ENCODE measurements around the gene ITIH6.
"Not testable (repeated sequence)": the region's sequence is repeated elsewhere in the genome, so short reads cannot be mapped to it uniquely, and the experiment has no call there.

The ITIH6 gene

GRCh38 chrX:54808109-54808604, 10.1 kb upstream of the ITIH6 start:
- DNase-seq (ENCODE audit: low read depth) = peak; percentile 11

GRCh38 chrX:54807524-54808108, 9.6 kb upstream of the ITIH6 start, which contains the start of gene MAGED2:
MAGED2 (plus strand) TSS chrX:54807745; CDS start chrX:54809332, 1,587 bp downstream.
- DNase-seq (ENCODE audit: low read depth) = peak; percentile 39

DNA sequence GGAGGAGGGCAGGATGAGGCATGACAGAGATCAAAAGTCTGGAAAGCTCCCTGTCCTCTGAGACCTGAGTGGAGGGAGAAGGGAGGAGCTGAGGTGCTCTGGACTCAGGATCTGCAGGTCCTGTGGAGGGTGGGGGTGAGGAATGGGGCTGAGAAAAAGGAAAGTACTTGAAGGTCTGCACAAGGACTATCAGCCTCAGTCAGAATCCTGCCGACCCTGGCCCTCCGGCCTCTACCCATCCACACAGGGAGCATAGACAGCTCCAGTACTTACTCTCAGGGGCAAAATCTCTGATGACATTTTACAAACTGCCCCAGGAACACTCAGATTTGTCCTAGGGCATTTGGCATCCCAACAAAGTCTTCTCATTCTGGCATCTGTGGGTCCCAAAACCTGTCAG, 991 bp upstream of the ITIH6 start:
- no peak for DNase-seq (ENCODE audit: low read depth)

DNA sequence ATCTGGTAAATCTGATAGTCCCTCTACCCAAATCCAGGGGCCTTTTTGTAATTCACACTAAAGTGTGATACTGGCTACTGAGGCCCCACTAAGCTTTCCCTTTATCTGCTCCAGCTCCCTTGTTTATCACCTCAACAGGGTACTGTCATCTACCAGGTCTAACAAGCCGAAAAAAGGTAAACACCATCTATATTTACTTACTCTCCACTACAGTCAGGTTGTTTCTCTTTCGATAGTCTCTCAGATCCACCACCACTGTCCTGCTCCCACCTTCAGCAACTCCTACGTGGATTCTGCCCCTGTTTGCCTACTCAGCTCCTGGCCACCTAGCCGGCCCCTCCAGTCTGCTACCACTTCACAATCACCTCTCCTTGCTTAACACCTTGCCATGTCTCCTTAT, 3.3 kb downstream of the ITIH6 start:
- DNase-seq (ENCODE audit: low read depth) = no peak

DNA sequence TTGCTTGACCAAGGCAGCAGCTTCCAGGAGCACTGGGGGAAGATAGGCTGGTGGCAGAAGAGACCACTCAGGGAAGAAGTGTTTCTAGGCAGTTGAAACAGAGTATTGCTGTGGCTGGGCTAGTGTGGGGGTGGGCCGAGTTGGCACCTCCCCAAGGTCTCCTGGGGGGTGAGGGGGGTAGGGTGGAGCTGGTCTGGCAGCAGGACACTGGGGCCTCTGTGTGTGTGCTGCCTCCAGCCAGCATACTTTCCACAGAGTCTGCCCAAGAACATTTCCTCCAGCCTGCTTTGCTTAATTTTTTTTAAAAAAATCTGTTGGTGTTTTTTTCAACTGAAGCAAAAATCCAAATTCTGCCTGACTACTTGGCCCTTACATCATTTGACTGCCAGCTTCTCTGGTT, 4.0 kb downstream of the ITIH6 start:
- no peak for DNase-seq (ENCODE audit: low read depth)

DNA sequence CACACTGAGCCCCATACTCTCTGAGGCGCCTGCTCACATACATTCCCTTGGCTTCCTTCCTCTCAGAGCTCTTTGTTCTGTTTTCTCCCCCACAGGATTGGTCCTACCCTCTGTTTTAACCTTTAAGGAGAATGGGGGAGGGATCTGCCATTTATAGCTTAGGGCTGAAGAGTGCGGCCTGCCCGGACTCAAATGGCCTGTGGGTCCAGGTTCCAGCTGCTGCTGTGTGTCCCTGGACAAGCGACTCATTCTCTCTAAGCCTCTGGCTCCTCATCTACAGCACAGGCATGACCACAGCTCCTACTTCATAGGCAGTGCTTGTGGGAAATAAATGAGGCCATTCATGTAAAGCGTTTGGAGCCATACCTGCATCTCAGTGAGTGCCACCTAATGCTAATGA, 8.7 kb downstream of the ITIH6 start:
- DNase-seq (ENCODE audit: low read depth) = not testable (repeated sequence)

DNA sequence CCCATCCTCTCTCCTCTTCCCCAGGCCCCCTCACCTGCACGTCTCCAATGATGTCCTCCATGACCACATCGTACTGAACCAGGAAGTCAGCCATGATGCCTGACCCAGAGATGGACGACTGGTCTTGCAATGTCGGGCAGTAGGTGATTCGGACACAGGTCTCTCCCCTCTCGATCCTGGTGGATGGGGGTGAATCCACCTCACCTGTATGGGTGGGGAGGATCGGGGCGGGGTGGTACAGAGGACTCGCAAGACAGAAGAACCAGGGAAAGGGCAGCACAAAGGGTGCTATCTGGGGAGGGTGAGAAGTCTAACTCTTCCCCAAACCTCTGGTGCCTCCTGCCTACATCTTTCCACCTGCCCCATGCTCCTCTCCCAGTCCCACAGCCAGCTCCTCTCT, 9.6 kb downstream of the ITIH6 start:
- DNase-seq (ENCODE audit: low read depth) = no peak

DNA sequence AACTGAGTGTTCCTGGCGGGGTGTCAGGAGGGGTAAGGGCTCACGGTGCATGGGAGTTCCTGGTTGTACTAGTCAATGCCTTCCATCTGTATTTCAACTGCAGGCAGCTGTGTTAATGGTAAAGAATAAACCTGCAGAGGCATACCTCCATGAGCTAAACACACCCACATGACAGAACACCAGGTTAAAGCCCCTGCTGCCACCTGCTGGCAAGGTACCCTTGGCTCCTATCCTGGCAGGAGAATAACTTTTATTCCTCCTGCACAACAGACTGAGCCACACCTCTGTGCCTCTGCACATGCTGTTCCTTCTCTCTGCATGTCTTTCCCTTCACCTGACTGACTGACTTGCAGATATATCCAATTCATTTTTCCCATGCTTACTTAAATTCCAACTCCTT, 11.1 kb downstream of the ITIH6 start:
- DNase-seq (ENCODE audit: low read depth) = peak; percentile 5

- no peak for DNase-seq (ENCODE audit: low read depth)
These were observed 12.2 kb downstream of the ITIH6 start for GRCh38 chrX:54785901-54786300.

DNA sequence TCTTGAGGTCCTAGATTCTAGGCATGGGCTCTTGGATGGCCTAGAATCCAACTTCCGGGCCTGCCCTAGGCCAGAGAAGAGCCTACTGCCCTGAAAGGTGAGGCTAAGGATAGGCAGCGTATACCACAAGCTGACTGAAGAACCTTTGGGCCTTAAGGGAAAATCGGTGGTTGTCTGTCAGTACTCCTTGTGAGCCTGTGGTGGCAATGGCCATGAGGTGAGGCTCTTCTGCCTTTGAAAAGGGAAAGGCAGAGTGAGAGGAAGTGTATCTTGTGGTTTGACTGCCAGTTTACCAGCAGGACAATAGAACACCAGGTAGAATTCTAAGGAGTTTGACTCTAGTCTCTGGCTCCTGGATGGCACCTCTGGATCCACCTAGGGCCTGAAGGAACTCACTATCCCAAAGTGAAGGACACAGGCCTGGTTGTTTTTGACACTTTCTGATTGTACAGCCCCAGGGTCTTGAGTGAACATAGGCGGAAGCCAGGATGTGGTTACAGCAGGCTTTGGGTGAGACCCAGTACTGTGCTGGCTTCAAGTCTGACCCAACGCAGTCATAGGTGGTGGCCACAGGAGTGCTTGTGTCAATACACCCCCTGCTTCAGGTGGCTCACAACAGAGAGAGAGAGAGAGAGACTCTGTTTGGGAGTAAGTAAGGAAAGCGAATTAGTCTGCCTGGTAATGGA, 20.9 kb downstream of the ITIH6 start:
- DNase-seq (ENCODE audit: low read depth) = no peak

- no peak for DNase-seq (ENCODE audit: low read depth)
These were observed 22.0 kb downstream of the ITIH6 start for GRCh38 chrX:54776061-54776460.

DNA sequence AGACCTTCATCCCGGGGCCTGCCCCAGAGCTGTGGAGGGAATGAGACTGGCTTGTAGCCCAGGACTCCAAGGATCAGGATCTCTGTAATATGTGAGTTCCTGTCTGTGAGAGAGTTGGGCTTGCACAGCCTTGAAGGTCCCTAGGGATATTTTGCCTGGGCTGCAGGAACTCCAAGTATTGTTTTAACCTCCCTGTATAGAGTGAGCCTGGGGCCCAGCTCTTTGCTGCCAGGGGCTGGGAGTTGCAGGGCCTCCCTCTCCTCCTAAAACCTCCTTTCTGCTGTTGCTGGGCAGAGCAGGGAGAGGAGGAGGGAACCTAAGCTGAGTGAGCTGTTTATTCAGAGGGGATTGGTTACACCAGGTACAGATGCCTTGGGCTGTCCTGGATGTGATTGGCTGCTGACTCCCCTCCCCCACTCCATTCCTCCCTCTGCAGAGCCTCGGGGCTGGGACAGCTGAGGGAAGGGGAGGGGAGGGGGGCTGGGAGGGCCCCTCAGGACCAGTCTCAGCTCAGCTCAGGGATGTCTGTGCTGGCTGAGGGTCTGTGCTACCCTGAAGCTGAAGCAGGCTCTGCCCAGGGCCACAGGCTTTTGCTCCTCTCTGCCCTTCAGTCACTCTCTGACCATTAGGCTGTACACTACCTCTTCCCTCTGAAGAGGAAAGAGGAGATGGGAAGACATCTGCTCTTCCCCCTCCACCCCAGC, 23.5 kb downstream of the ITIH6 start:
- DNase-seq (ENCODE audit: low read depth) = not testable (repeated sequence)

DNA sequence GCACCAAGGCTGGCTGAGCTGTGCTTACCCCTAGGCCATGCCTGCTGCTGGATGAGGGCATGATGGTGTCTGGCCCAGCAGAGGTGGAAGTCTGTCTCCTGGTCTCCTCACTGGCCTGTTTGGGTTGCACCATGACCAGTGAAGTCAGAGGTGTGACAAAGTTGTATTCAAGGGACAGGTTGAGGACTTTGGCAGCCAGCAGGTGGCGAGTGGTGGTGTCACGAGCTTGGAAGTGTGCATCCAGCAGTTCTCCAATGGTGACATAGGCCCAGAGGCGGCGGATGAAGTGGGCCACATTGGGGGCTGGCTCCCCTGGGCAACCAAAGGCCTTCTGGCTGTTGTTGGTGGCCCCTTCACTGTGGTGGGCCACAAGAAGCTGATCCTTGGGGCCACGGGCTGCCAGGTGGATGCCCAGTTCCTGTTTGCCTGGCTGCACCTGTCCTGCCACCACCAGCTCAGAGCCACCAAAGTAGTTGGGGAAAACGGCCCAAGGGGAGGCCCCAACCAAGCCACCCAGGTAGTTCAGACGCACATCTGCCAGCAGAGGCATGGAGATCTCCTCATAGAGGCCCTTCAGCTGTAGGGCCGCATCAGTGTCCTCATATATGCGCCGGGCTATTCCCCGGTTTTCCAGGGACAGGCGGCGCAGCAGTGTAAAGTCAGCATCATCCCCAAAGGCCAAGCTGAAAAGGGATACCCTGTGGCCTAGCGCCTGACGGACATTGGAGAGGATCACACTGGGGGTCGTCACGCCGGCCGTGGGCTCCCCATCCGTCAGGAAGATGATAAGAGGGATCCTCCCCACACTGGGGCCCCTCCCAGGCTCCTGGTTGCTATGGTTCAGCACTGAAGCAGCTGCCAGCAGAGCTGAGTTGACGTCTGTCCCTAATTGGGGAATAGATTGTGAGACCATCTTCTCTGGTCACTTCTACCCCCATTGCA, 39.7 kb downstream of the ITIH6 start:
- DNase-seq (ENCODE audit: low read depth) = no peak

- no peak for DNase-seq (ENCODE audit: low read depth)
These were observed 43.2 kb downstream of the ITIH6 start for GRCh38 chrX:54754854-54755253.

- no peak for DNase-seq (ENCODE audit: low read depth)
These were observed 49.4 kb downstream of the ITIH6 start for GRCh38 chrX:54748626-54749025.

GRCh38 chrX:54747733-54748393, 50.2 kb downstream of the ITIH6 start:
- DNase-seq (ENCODE audit: low read depth) = no peak

- DNase-seq (ENCODE audit: low read depth) = no peak
These were observed 51.1 kb downstream of the ITIH6 start for GRCh38 chrX:54746928-54747327.

GRCh38 chrX:54745676-54746075, 52.4 kb downstream of the ITIH6 start:
- DNase-seq (ENCODE audit: low read depth) = no peak

DNA sequence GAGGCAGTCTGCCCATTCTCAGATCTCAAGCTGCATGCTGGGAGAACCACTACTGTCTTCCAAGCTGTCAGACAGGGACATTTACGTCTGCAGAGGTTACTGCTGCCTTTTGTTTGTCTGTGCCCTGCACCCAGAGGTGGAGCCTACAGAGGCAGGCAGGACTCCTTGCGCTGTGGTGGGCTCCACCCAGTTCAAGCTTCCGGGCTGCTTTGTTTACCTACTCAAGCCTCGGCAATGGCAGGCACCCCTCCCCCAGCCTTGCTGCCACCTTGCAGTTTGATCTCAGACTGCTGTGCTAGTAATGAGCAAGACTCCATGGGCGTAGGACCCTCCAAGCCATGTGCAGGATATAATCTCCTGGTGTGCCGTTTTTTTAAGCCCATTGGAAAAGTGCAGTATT, 59.5 kb downstream of the ITIH6 start:
- not testable (repeated sequence) for DNase-seq (ENCODE audit: low read depth)

DNA sequence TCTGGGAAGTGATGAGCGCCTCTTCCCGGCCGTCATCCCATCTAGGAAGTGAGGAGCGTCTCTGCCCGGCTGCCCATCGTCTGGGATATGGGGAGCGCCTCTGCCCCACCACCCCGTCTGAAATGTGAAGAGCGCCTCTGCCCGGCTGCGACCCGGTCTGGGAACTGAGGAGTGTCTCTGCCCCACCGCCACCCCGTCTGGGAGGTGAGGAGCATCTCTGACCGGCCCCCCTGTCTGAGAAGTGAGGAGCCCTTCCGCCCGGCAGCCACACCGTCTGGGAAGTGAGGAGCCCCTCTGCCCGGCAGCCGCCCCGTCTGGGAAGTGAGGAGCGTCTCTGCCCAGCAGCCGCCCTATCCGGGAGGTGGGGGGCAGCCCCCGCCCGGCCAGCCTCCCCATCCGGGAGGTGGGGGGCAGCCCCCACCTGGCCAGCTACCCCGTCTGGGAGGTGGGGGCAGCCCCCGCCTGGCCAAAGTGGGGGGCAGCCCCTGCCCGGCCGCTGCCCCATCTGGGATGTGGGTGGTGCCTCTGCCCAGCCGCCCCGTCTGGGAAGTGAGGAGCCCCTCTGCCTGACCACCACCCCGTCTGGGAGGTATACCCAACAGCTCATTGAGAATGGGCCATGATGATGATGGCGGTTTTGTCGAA, 61.6 kb downstream of the ITIH6 start:
- not testable (repeated sequence) for DNase-seq (ENCODE audit: low read depth)

DNA sequence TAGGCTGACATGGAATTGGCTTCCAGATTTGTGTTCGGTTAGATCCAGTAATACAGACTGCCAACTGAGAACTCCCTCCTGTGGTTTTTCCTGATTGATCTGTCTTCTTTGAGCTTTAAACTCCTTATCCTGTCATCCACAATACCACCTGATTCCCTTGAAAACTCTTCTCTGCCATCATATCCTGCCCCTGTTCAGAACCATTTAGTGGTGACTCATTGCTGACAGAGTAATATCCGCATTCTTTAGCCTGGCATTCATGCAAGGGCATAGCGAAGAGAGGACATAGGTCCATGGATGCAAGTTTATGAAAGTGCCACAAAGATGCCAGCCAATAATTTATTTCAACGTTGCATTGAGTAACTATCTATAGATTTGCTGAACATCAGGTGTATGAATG, 76.6 kb downstream of the ITIH6 start:
- DNase-seq (ENCODE audit: low read depth) = no peak

Data from activated T-cell treated with anti-CD3 and anti-CD28 coated beads for 1 hour (primary cell).